HG03280 (cell line): ENCODE data around the gene NFYB.
A peak's percentile ranks its signal among the peaks of the same experiment; 100 is the strongest.
"Not testable (repeated sequence)": the region's sequence is repeated elsewhere in the genome, so short reads cannot be mapped to it uniquely, and the experiment has no call there.

Experiments
- ATAC-seq: cut with Tn5 transposase; IDR thresholded peaks from one replicate; pipeline ENCODE4 v1.9.1; 2021; ENCODE audit warnings: mild to moderate bottlenecking, moderate library complexity; ENCODE audit not compliant: unreplicated experiment

NFYB gene

GRCh38 chr12:104137902-104138796 lies at the start of gene NFYB:
NFYB (minus strand) TSS chr12:104138210; CDS start chr12:104135453, 2,757 bp downstream.
- peak; percentile 94 for ATAC-seq

GRCh38 chr12:104187446-104188155 lies 49.6 kb upstream of the NFYB start:
- ATAC-seq = no peak

- ATAC-seq = no peak
Observed at GRCh38 chr12:104183443-104183842, 45.4 kb upstream of the NFYB start.

- no peak for ATAC-seq
Observed at GRCh38 chr12:104182621-104183378, 44.8 kb upstream of the NFYB start.

GRCh38 chr12:104182144-104182543 lies 44.1 kb upstream of the NFYB start:
- no peak for ATAC-seq

GRCh38 chr12:104181313-104181712 lies 43.3 kb upstream of the NFYB start:
- no peak for ATAC-seq

- ATAC-seq = no peak
Observed at GRCh38 chr12:104180374-104180773, 42.4 kb upstream of the NFYB start.

GRCh38 chr12:104177663-104178501 lies 39.9 kb upstream of the NFYB start:
- no peak for ATAC-seq

GRCh38 chr12:104177336-104177662 lies 39.3 kb upstream of the NFYB start:
- ATAC-seq = no peak

GRCh38 chr12:104175726-104176247 lies 37.8 kb upstream of the NFYB start:
- no peak for ATAC-seq

GRCh38 chr12:104173804-104174203 lies 35.8 kb upstream of the NFYB start:
- not testable (repeated sequence) for ATAC-seq

GRCh38 chr12:104172570-104172947 lies 34.5 kb upstream of the NFYB start:
- ATAC-seq = no peak

GRCh38 chr12:104171785-104172569 lies 34.0 kb upstream of the NFYB start:
- no peak for ATAC-seq

GRCh38 chr12:104168596-104168995 lies 30.6 kb upstream of the NFYB start:
- ATAC-seq = no peak

- ATAC-seq = no peak
Observed at GRCh38 chr12:104167519-104168458, 29.8 kb upstream of the NFYB start.

GRCh38 chr12:104166465-104166864 lies 28.5 kb upstream of the NFYB start:
- ATAC-seq = no peak

GRCh38 chr12:104165801-104166200 lies 27.8 kb upstream of the NFYB start:
- ATAC-seq = no peak

- ATAC-seq = no peak
Observed at GRCh38 chr12:104164634-104165033, 26.6 kb upstream of the NFYB start.
